ENCODE results near the gene PRKCQ.

DNA sequence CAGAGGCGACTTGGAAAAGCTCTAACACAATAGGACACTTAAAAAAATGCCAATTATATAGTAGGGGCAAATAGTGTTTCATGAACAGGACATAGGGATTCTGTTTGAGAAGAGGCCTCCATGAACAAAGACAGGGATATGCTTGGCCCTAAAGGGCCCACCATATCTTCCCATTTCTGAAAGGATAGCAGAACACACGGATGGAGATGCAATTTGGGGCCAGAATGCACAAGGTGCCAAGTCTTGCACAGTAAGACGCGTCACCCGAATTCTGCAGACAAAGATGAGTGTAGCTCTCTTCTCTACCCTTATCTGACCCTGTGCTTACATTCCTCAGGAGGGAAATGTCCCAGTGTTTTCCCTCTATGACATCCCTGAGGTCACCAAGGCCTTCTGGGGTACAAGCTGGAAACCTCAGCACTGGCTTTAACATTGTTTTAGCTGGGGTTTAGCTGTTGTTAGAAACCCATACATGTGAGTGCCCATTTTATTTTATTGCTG lies 12.8 kb downstream of the PRKCQ start:
- TF ChIP-seq, protein P1, sequence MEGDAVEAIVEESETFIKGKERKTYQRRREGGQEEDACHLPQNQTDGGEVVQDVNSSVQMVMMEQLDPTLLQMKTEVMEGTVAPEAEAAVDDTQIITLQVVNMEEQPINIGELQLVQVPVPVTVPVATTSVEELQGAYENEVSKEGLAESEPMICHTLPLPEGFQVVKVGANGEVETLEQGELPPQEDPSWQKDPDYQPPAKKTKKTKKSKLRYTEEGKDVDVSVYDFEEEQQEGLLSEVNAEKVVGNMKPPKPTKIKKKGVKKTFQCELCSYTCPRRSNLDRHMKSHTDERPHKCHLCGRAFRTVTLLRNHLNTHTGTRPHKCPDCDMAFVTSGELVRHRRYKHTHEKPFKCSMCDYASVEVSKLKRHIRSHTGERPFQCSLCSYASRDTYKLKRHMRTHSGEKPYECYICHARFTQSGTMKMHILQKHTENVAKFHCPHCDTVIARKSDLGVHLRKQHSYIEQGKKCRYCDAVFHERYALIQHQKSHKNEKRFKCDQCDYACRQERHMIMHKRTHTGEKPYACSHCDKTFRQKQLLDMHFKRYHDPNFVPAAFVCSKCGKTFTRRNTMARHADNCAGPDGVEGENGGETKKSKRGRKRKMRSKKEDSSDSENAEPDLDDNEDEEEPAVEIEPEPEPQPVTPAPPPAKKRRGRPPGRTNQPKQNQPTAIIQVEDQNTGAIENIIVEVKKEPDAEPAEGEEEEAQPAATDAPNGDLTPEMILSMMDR (IDR thresholded peaks at IDR 0.05; ENCODE audit: insufficient read depth, low read length, poor library complexity, severe bottlenecking) = no peak
- no peak for TF ChIP-seq EZH2phosphoT487 (conservative IDR thresholded peaks at IDR 0.05; ENCODE audit: low read length)
